Neural cell (in vitro differentiated cells): ENCODE results near the gene HAVCR1. TPM values are rescaled to one million over a fixed set of nuclear protein-coding genes. Genes with fewer than 3 reads are reported as not detected.
"Not testable (repeated sequence)": the region's sequence is repeated elsewhere in the genome, so short reads cannot be mapped to it uniquely, and the experiment has no call there.

ENCODE experiments used
- H2AFZ ChIP-seq: fragments of 200-600, 300-800 bp; sonication (generic), shearing (Covaris generic); 2 replicates; pipeline ENCODE4 v1.6.0; 2014; ENCODE audit warnings: low read depth, mild to moderate bottlenecking, antibody characterized with exemption, low read length, moderate library complexity
- H3F3A ChIP-seq: fragments of 200-600 bp; shearing (Covaris generic); 2 replicates; pipeline ENCODE4 v1.6.1; 2016; ENCODE audit warnings: mild to moderate bottlenecking, moderate library complexity, mixed read lengths, antibody characterized with exemption, low read length; ENCODE audit not compliant: insufficient read depth, poor library complexity, severe bottlenecking
- H3K27ac ChIP-seq: fragments of 200-600, 300-800 bp; sonication (generic), shearing (Covaris generic); 2 replicates; pipeline ENCODE4 v1.5.1; 2014; ENCODE audit warnings: mild to moderate bottlenecking, low read length, moderate library complexity
- H3K27me3 ChIP-seq: fragments of 300-800, 200-600 bp; sonication (generic), shearing (Covaris generic); 2 replicates; pipeline ENCODE4 v1.6.0; 2014; ENCODE audit warnings: mild to moderate bottlenecking, low read depth, low read length, moderate library complexity; ENCODE audit not compliant: insufficient read depth
- H3K36me3 ChIP-seq: fragments of 300-800, 200-600 bp; sonication (generic), shearing (Covaris generic); 2 replicates; pipeline ENCODE4 v1.5.1; 2014; ENCODE audit warnings: mild to moderate bottlenecking, antibody characterized with exemption, low read length, moderate library complexity; ENCODE audit not compliant: insufficient read depth
- H3K4me2 ChIP-seq: fragments of 300-800, 200-600 bp; sonication (generic), shearing (Covaris generic); 2 replicates; pipeline ENCODE4 v1.6.0; 2014; ENCODE audit warnings: mild to moderate bottlenecking, low read length
- H3K4me3 ChIP-seq: fragments of 300-800, 200-600 bp; sonication (generic), shearing (Covaris generic); 2 replicates; pipeline ENCODE4 v1.5.1; 2014; ENCODE audit warnings: mild to moderate bottlenecking, low read length, moderate library complexity
- H3K79me2 ChIP-seq: fragments of 200-600 bp; shearing (Covaris generic); replicated peaks from 2 replicates; pipeline ENCODE4 v1.6.0; 2014; ENCODE audit warnings: mild to moderate bottlenecking, low read length, moderate library complexity; ENCODE audit not compliant: insufficient read depth
- H3K9ac ChIP-seq: fragments of 300-800, 200-600 bp; sonication (generic), shearing (Covaris generic); 2 replicates; pipeline ENCODE4 v1.6.1; 2016; ENCODE audit warnings: mild to moderate bottlenecking, low read length, mixed read lengths
- H3K9me2 ChIP-seq: fragments of 200-600 bp; shearing (Covaris generic); 2 replicates; pipeline ENCODE4 v1.6.1; 2016; ENCODE audit warnings: mild to moderate bottlenecking, low read length, mixed read lengths; ENCODE audit not compliant: insufficient read depth
- H3K9me3 ChIP-seq: fragments of 200-600, 300-800 bp; sonication (generic), shearing (Covaris generic); 2 replicates; pipeline ENCODE4 v1.6.1; 2016; ENCODE audit warnings: mild to moderate bottlenecking, mixed run types, low read length, moderate library complexity, mixed read lengths
- H4K20me1 ChIP-seq: fragments of 200-600 bp; shearing (Covaris generic); 2 replicates; pipeline ENCODE4 v1.6.1; 2016; ENCODE audit warnings: mild to moderate bottlenecking, mixed run types; ENCODE audit not compliant: insufficient read depth
- EP300 ChIP-seq: fragments of 450-650 bp; conservative IDR thresholded peaks from 2 replicates; pipeline ENCODE4 v1.6.1; 2014; ENCODE audit warnings: antibody characterized with exemption, mild to moderate bottlenecking, moderate library complexity; ENCODE audit not compliant: poor library complexity, severe bottlenecking
- EZH2 ChIP-seq: fragments of 200-600, 300-800 bp; shearing (Covaris generic), sonication (generic); IDR thresholded peaks from 2 replicates; pipeline ENCODE4 v1.6.1; 2014; ENCODE audit warnings: antibody characterized with exemption, low read length, borderline replicate concordance, mild to moderate bottlenecking; ENCODE audit not compliant: insufficient read depth, poor library complexity, severe bottlenecking
- MXI1 ChIP-seq: fragments of 450-650 bp; conservative IDR thresholded peaks from 2 replicates; pipeline ENCODE4 v1.6.1; 2014; ENCODE audit warnings: antibody characterized with exemption, mild to moderate bottlenecking; ENCODE audit not compliant: poor library complexity, severe bottlenecking
- POLR2AphosphoS5 ChIP-seq: IDR thresholded peaks from 2 replicates; pipeline ENCODE4 v1.6.1; 2012
- RAD21 ChIP-seq: fragments of 450-650 bp; conservative IDR thresholded peaks from 2 replicates; pipeline ENCODE4 v1.6.1; 2014; ENCODE audit warnings: antibody characterized with exemption, mild to moderate bottlenecking, moderate library complexity
- SMC3 ChIP-seq: fragments of 450-650 bp; conservative IDR thresholded peaks from 2 replicates; pipeline ENCODE4 v1.6.1; 2014; ENCODE audit warnings: antibody characterized with exemption, mild to moderate bottlenecking, moderate library complexity; ENCODE audit not compliant: poor library complexity
- TAF1 ChIP-seq: IDR thresholded peaks from 2 replicates; pipeline ENCODE4 v1.6.1; 2012; ENCODE audit warnings: low read depth
- polyA plus RNA-seq: library from polyadenylated mRNA; depleted of rRNA; stranded (reverse); fragments of >200 nt; gene quantifications from 2 replicates; pipeline ENCODE4 v1.2.3, GENCODE V29; 2014
- TF ChIP-seq, protein P1 (sequence below): IDR thresholded peaks from 2 replicates; pipeline ENCODE4 v1.6.1; 2012; ENCODE audit warnings: borderline replicate concordance
- TF ChIP-seq, protein P2 (sequence below): fragments of 450-650 bp; IDR thresholded peaks from 2 replicates; pipeline ENCODE4 v1.5.1; 2014; ENCODE audit warnings: antibody characterized with exemption, mild to moderate bottlenecking, moderate library complexity; ENCODE audit not compliant: poor library complexity, severe bottlenecking

HAVCR1 gene
- polyA plus RNA-seq, 1 donor from 2014 or later, result not detected

DNA sequence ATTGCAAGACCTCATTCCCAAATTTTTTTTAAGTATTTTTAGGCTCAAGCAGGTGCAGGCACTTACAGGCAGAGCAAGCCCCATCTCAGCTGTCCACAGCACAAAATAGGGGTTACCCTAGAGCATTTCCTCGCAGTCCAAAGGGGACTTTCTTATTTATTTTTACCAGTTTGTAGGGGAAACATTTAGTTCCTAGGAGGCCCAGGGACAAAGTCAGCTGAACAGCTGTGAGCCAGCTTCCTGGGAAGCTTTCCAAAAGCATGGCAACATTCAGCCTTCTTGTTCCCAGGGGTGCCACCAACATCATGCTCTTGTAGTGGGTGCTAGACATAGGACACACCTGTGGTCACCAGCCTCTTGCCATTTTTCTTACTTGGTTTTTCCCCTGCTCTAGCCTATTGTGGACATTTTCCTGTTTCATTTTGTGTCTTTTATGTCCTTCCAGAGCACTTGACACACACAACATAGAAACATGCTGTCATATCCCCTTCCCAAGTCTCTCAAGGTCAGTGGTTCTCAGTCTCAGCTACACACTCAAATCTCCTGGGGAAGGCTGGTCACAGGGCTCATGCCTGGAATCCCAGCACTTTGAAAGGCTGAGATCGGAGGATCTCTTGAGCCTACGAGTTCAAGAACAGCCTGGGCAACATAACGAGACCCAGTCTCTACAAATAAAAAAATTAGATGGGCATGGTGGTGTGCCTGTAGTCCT is 38.2 kb downstream of the HAVCR1 start:
- Histone ChIP-seq H3K9ac (no peak overlapping the region), H3K36me3 (no peaks in the 10 kb centered on the region), H3K4me2 (no peak overlapping the region), H2AFZ (no peak overlapping the region), H3K9me2 (no peaks in the 10 kb centered on the region), H3K9me3 (no peaks in the 10 kb centered on the region), H4K20me1 (no peaks in the 10 kb centered on the region), H3F3A (no peaks in the 10 kb centered on the region), H3K4me3 (no peak overlapping the region), H3K27ac (no peak overlapping the region), H3K27me3 (no peaks in the 10 kb centered on the region), H3K79me2 (no peaks in the 10 kb centered on the region)
- TF ChIP-seq TAF1 (no peak), EZH2 (no peak), EP300 (no peak), SMC3 (no peak), RAD21 (no peak), MXI1 (no peak), POLR2AphosphoS5 (no peak)
- TF ChIP-seq, protein P1, sequence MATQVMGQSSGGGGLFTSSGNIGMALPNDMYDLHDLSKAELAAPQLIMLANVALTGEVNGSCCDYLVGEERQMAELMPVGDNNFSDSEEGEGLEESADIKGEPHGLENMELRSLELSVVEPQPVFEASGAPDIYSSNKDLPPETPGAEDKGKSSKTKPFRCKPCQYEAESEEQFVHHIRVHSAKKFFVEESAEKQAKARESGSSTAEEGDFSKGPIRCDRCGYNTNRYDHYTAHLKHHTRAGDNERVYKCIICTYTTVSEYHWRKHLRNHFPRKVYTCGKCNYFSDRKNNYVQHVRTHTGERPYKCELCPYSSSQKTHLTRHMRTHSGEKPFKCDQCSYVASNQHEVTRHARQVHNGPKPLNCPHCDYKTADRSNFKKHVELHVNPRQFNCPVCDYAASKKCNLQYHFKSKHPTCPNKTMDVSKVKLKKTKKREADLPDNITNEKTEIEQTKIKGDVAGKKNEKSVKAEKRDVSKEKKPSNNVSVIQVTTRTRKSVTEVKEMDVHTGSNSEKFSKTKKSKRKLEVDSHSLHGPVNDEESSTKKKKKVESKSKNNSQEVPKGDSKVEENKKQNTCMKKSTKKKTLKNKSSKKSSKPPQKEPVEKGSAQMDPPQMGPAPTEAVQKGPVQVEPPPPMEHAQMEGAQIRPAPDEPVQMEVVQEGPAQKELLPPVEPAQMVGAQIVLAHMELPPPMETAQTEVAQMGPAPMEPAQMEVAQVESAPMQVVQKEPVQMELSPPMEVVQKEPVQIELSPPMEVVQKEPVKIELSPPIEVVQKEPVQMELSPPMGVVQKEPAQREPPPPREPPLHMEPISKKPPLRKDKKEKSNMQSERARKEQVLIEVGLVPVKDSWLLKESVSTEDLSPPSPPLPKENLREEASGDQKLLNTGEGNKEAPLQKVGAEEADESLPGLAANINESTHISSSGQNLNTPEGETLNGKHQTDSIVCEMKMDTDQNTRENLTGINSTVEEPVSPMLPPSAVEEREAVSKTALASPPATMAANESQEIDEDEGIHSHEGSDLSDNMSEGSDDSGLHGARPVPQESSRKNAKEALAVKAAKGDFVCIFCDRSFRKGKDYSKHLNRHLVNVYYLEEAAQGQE, result no peak
- TF ChIP-seq, protein P2, sequence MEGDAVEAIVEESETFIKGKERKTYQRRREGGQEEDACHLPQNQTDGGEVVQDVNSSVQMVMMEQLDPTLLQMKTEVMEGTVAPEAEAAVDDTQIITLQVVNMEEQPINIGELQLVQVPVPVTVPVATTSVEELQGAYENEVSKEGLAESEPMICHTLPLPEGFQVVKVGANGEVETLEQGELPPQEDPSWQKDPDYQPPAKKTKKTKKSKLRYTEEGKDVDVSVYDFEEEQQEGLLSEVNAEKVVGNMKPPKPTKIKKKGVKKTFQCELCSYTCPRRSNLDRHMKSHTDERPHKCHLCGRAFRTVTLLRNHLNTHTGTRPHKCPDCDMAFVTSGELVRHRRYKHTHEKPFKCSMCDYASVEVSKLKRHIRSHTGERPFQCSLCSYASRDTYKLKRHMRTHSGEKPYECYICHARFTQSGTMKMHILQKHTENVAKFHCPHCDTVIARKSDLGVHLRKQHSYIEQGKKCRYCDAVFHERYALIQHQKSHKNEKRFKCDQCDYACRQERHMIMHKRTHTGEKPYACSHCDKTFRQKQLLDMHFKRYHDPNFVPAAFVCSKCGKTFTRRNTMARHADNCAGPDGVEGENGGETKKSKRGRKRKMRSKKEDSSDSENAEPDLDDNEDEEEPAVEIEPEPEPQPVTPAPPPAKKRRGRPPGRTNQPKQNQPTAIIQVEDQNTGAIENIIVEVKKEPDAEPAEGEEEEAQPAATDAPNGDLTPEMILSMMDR, result no peak

DNA sequence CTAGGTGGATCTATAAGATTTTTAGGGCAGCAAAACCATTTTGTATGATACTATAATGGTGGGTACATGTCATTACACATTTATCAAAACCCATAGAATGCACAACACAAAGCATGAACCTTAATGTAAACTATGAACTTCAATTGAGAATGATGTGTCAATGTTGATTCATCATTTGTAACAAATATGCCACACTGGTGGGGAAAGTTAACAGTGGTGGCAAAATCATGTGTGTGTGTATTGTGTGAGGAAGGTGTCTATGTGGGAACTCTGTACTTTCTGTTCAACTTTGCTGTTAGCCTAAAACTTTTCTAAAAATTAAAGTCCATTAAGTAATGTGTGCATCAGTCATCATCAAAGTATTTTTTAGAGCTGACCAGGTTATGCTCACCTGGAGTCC is 38.9 kb downstream of the HAVCR1 start:
- no peak overlapping the region for H3K4me2 ChIP-seq
- no peaks in the 10 kb centered on the region for H3K36me3 ChIP-seq
- no peak overlapping the region for H2AFZ ChIP-seq
- no peaks in the 10 kb centered on the region for H4K20me1 ChIP-seq
- H3K9ac ChIP-seq, result no peak overlapping the region
- no peaks in the 10 kb centered on the region for H3K79me2 ChIP-seq
- H3K27me3 ChIP-seq, result no peaks in the 10 kb centered on the region
- TF ChIP-seq TAF1, result no peak
- TF ChIP-seq, protein P1, result no peak
- H3K4me3 ChIP-seq, result no peak overlapping the region
- H3K9me2 ChIP-seq, result no peaks in the 10 kb centered on the region
- no peaks in the 10 kb centered on the region for H3K9me3 ChIP-seq
- H3K27ac ChIP-seq, result no peak overlapping the region
- H3F3A ChIP-seq, result no peaks in the 10 kb centered on the region

DNA sequence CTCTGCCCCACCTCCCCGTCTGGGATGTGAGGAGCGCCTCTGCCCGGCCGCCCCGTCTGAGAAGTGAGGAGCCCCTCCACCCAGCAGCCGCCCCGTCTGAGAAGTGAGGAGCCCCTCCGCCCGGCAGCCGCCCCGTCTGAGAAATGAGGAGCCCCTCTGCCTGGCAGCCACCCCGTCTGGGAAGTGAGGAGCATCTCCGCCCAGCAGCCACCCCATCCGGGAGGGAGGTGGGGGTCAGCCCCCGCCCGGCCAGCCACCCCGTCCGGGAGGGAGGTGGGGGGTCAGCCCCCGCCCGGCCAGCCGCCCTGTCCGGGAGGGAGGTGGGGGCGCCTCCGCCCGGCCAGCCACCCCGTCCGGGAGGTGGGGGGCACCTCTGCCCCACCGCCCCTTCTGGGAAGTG is 44.8 kb downstream of the HAVCR1 start:
- H3K4me2 ChIP-seq, H3K9ac ChIP-seq, H3F3A ChIP-seq, H4K20me1 ChIP-seq, H3K36me3 ChIP-seq, H3K4me3 ChIP-seq, H3K79me2 ChIP-seq, H3K9me3 ChIP-seq, H2AFZ ChIP-seq, H3K27me3 ChIP-seq, H3K27ac ChIP-seq, H3K9me2 ChIP-seq: not testable (repeated sequence)
